Stimulated activated naive CD8-positive, alpha-beta T cell treated with anti-CD3 and anti-CD28 coated beads, Interleukin-15, amount 100 ng/mL, for 72 hours (primary cell): ENCODE data around the gene PRRC2B.
"Not testable (repeated sequence)": the region's sequence is repeated elsewhere in the genome, so short reads cannot be mapped to it uniquely, and the experiment has no call there.

Experiments
- ATAC-seq: fragments of 150-1000 bp; cut with Tn5 transposase; 2 replicates; pipeline ENCODE4 v1.10.0; 2021; ENCODE audit warnings: mild to moderate bottlenecking, moderate library complexity
- DNase-seq, 2 donors: peaks; one replicate each; pipeline ENCODE4 v3.0.0; 2021 to 2022
- H3K27ac Mint-ChIP-seq, 2 donors: one replicate each; pipeline ENCODE4 v1.8.0; 2022; ENCODE audit warnings: mild to moderate bottlenecking in 2 of 2, mixed read lengths in 2 of 2, moderate library complexity in 2 of 2
- H3K27me3 Mint-ChIP-seq: one replicate; pipeline ENCODE4 v1.8.0; 2022; ENCODE audit warnings: mixed read lengths
- H3K4me1 Mint-ChIP-seq: one replicate; pipeline ENCODE4 v1.8.0; 2022; ENCODE audit warnings: mild to moderate bottlenecking, mixed read lengths
- H3K4me3 Mint-ChIP-seq, 2 donors: one replicate each; pipeline ENCODE4 v1.8.0; 2022; ENCODE audit warnings: mild to moderate bottlenecking in 2 of 2, mixed read lengths in 2 of 2, moderate library complexity in 1 of 2
- H3K9me3 Mint-ChIP-seq, 2 donors: one replicate each; pipeline ENCODE4 v1.8.0; 2022; ENCODE audit warnings: mixed read lengths in 2 of 2

PRRC2B gene

GRCh38 chr9:131459056-131459455, 65.2 kb downstream of the PRRC2B start:
- H3K4me3 Mint-ChIP-seq, result no peak overlapping the region
- no peak for DNase-seq
- H3K27me3 Mint-ChIP-seq, result no peaks in the 10 kb centered on the region
- H3K27ac Mint-ChIP-seq, result peak overlapping the region; percentile 63 to 72
- H3K9me3 Mint-ChIP-seq, result no peaks in the 10 kb centered on the region
- no peak for ATAC-seq
- peaks cover 17% of the 10 kb centered on the region for H3K4me1 Mint-ChIP-seq

GRCh38 chr9:131461166-131461565, 67.3 kb downstream of the PRRC2B start:
- DNase-seq (no peak), ATAC-seq (no peak)
- no peaks in the 10 kb centered on the region for H3K9me3 Mint-ChIP-seq
- peak overlapping the region; percentile 68 to 90 for H3K27ac Mint-ChIP-seq
- no peaks in the 10 kb centered on the region for H3K27me3 Mint-ChIP-seq
- no peak overlapping the region for H3K4me3 Mint-ChIP-seq
- H3K4me1 Mint-ChIP-seq, result peaks cover 17% of the 10 kb centered on the region

- Mint-ChIP-seq H3K27me3 (no peaks in the 10 kb centered on the region), H3K27ac (peak overlapping the region in 1 of 2 donors; percentile 56), H3K9me3 (no peaks in the 10 kb centered on the region), H3K4me1 (peaks cover 15% of the 10 kb centered on the region), H3K4me3 (no peak overlapping the region)
- DNase-seq (no peak), ATAC-seq (no peak)
Observed at GRCh38 chr9:131464354-131465000, 70.6 kb downstream of the PRRC2B start.

GRCh38 chr9:131465401-131465800, 71.5 kb downstream of the PRRC2B start:
- H3K9me3 Mint-ChIP-seq, result no peaks in the 10 kb centered on the region
- H3K4me3 Mint-ChIP-seq, result no peak overlapping the region
- no peak for DNase-seq
- H3K4me1 Mint-ChIP-seq, result peaks cover 16% of the 10 kb centered on the region
- no peaks in the 10 kb centered on the region for H3K27me3 Mint-ChIP-seq
- H3K27ac Mint-ChIP-seq, result peak overlapping the region in 1 of 2 donors; percentile 42
- no peak for ATAC-seq

GRCh38 chr9:131467214-131467935, 73.5 kb downstream of the PRRC2B start:
- H3K27me3 Mint-ChIP-seq, result no peaks in the 10 kb centered on the region
- DNase-seq, result no peak
- no peak for ATAC-seq
- peaks cover 8% of the 10 kb centered on the region for H3K4me1 Mint-ChIP-seq
- H3K27ac Mint-ChIP-seq, result peak overlapping the region in 1 of 2 donors; percentile 59
- H3K9me3 Mint-ChIP-seq, result no peaks in the 10 kb centered on the region
- no peak overlapping the region for H3K4me3 Mint-ChIP-seq

GRCh38 chr9:131468031-131468430, 74.1 kb downstream of the PRRC2B start:
- no peak overlapping the region for H3K27ac Mint-ChIP-seq

GRCh38 chr9:131469356-131469755, 75.5 kb downstream of the PRRC2B start:
- peak overlapping the region in 1 of 2 donors; percentile 77 for H3K27ac Mint-ChIP-seq
- ATAC-seq (no peak), DNase-seq (no peak)
- H3K4me1 Mint-ChIP-seq, result peaks cover 12% of the 10 kb centered on the region
- no peak overlapping the region for H3K4me3 Mint-ChIP-seq
- no peaks in the 10 kb centered on the region for H3K27me3 Mint-ChIP-seq
- no peaks in the 10 kb centered on the region for H3K9me3 Mint-ChIP-seq

More at GRCh38 chr9:131468031-131468430, 74.1 kb downstream of the PRRC2B start:
- no peak for ATAC-seq
- Mint-ChIP-seq H3K4me1 (peaks cover 12% of the 10 kb centered on the region), H3K27me3 (no peaks in the 10 kb centered on the region), H3K9me3 (no peaks in the 10 kb centered on the region), H3K4me3 (no peak overlapping the region)
- DNase-seq, result no peak

- Mint-ChIP-seq H3K27ac (peak overlapping the region in 1 of 2 donors; percentile 77), H3K27me3 (no peaks in the 10 kb centered on the region), H3K4me3 (peak overlapping the region in 1 of 2 donors; percentile 6), H3K9me3 (no peaks in the 10 kb centered on the region), H3K4me1 (peaks cover 16% of the 10 kb centered on the region)
- ATAC-seq (no peak), DNase-seq (no peak)
Observed at GRCh38 chr9:131469951-131470350, 76.1 kb downstream of the PRRC2B start.

GRCh38 chr9:131470581-131470991, 76.7 kb downstream of the PRRC2B start:
- Mint-ChIP-seq H3K4me3 (no peak overlapping the region), H3K9me3 (no peaks in the 10 kb centered on the region), H3K27me3 (no peaks in the 10 kb centered on the region), H3K27ac (peak overlapping the region in 1 of 2 donors; percentile 14), H3K4me1 (peaks cover 18% of the 10 kb centered on the region)
- ATAC-seq (no peak), DNase-seq (no peak)

GRCh38 chr9:131472085-131472484, 78.2 kb downstream of the PRRC2B start:
- not testable (repeated sequence) for H3K27ac Mint-ChIP-seq, ATAC-seq, H3K27me3 Mint-ChIP-seq, H3K4me3 Mint-ChIP-seq, DNase-seq, H3K9me3 Mint-ChIP-seq
- peaks cover 19% of the 10 kb centered on the region for H3K4me1 Mint-ChIP-seq

GRCh38 chr9:131473198-131473885, 79.5 kb downstream of the PRRC2B start:
- ATAC-seq, result no peak

GRCh38 chr9:131473891-131474290, 80.0 kb downstream of the PRRC2B start:
- Mint-ChIP-seq H3K9me3 (no peaks in the 10 kb centered on the region), H3K27ac (no peak overlapping the region), H3K4me3 (no peak overlapping the region), H3K4me1 (peaks cover 32% of the 10 kb centered on the region), H3K27me3 (no peaks in the 10 kb centered on the region)
- ATAC-seq, result no peak
- no peak for DNase-seq

More at GRCh38 chr9:131473198-131473885, 79.5 kb downstream of the PRRC2B start:
- DNase-seq, result no peak
- Mint-ChIP-seq H3K4me3 (no peak overlapping the region), H3K9me3 (no peaks in the 10 kb centered on the region), H3K4me1 (peaks cover 27% of the 10 kb centered on the region), H3K27ac (peak overlapping the region in 1 of 2 donors; percentile 30), H3K27me3 (no peaks in the 10 kb centered on the region)

- Mint-ChIP-seq H3K4me1 (peaks cover 34% of the 10 kb centered on the region), H3K9me3 (no peaks in the 10 kb centered on the region), H3K27ac (peak overlapping the region; percentile 63 to 87), H3K4me3 (no peak overlapping the region), H3K27me3 (no peaks in the 10 kb centered on the region)
- no peak for ATAC-seq
- no peak for DNase-seq
Observed at GRCh38 chr9:131474711-131475110, 80.8 kb downstream of the PRRC2B start.

- DNase-seq, result no peak
- H3K4me1 Mint-ChIP-seq, result peaks cover 28% of the 10 kb centered on the region
- H3K27ac Mint-ChIP-seq, result peak overlapping the region; percentile 63 to 87
- ATAC-seq, result no peak
- H3K4me3 Mint-ChIP-seq, result no peak overlapping the region
- H3K27me3 Mint-ChIP-seq, result no peaks in the 10 kb centered on the region
- H3K9me3 Mint-ChIP-seq, result no peaks in the 10 kb centered on the region
Observed at GRCh38 chr9:131475111-131475955, 81.4 kb downstream of the PRRC2B start.
